HepG2 (cell line): ENCODE data around the gene GPS2. TPM values are rescaled to one million over a fixed set of nuclear protein-coding genes. Genes with fewer than 3 reads are reported as not detected.

Experiments
- AGO1 ChIP-seq: fragments of 200-400 bp; formaldehyde crosslinking; IDR thresholded peaks from 2 replicates; pipeline ENCODE4 v1.6.1; 2017; ENCODE audit warnings: mild to moderate bottlenecking, low read depth, low read length, moderate library complexity; ENCODE audit not compliant: poor library complexity, severe bottlenecking
- ARNT ChIP-seq: fragments of 450-650 bp; IDR thresholded peaks from 2 replicates; pipeline ENCODE4 v1.6.1; 2017
- DMAP1 ChIP-seq: IDR thresholded peaks from 2 replicates; pipeline ENCODE4 v1.6.1; 2016
- DRAP1 ChIP-seq: IDR thresholded peaks from 2 replicates; pipeline ENCODE4 v1.6.1; 2016; ENCODE audit warnings: missing genetic modification reagents, missing compliant biosample characterization
- ERF ChIP-seq: IDR thresholded peaks from 2 replicates; pipeline ENCODE4 v1.6.1; 2018; ENCODE audit warnings: missing biosample characterization, missing genetic modification reagents
- FOXA1 ChIP-seq, 2 experiments: fragments of 450-650 bp in 1 of 2; sonication (generic) in 1 of 2; formaldehyde crosslinking in 1 of 2; IDR thresholded peaks; 2 replicates each; pipeline versions ENCODE4 v1.4.0 to v1.6.1; 2016 to 2020; ENCODE audit warnings: missing genetic modification reagents in 1 of 2
- GATA4 ChIP-seq: sonication (generic); IDR thresholded peaks from 2 replicates; pipeline ENCODE4 v1.6.1; 2016; ENCODE audit warnings: antibody characterized with exemption, low read depth, borderline replicate concordance
- GPN1 ChIP-seq: sonication (generic); formaldehyde crosslinking; IDR thresholded peaks from 2 replicates; pipeline ENCODE4 v1.5.1; 2020; ENCODE audit warnings: missing genetic modification reagents, borderline replicate concordance
- PAX8 ChIP-seq: sonication (generic); formaldehyde crosslinking; IDR thresholded peaks from 2 replicates; pipeline ENCODE4 v1.8.0; 2022; ENCODE audit warnings: mild to moderate bottlenecking, missing genetic modification reagents, borderline replicate concordance
- RARG ChIP-seq: sonication (generic); formaldehyde crosslinking; IDR thresholded peaks from 2 replicates; pipeline ENCODE4 v1.4.0; 2020; ENCODE audit warnings: low read depth, mild to moderate bottlenecking, missing genetic modification reagents
- TCF7L2 ChIP-seq: IDR thresholded peaks from 2 replicates; pipeline ENCODE4 v1.6.1; 2011; ENCODE audit warnings: mild to moderate bottlenecking, low read depth, low read length, moderate library complexity
- TEAD3 ChIP-seq: optimal IDR thresholded peaks from 2 replicates; pipeline ENCODE3; 2016; ENCODE audit warnings: borderline replicate concordance
- ZBTB34 ChIP-seq: sonication (generic); formaldehyde crosslinking; IDR thresholded peaks from 2 replicates; pipeline ENCODE4 v1.8.0; 2022; ENCODE audit warnings: mild to moderate bottlenecking, missing genetic modification reagents
- ZNF121 ChIP-seq: sonication (generic); formaldehyde crosslinking; IDR thresholded peaks from 2 replicates; pipeline ENCODE4 v1.5.0; 2020; ENCODE audit warnings: mild to moderate bottlenecking, missing genetic modification reagents
- ZNF331 ChIP-seq: sonication (generic); formaldehyde crosslinking; IDR thresholded peaks from 2 replicates; pipeline ENCODE4 v1.4.0; 2020; ENCODE audit warnings: missing genetic modification reagents
- ZNF574 ChIP-seq: sonication (generic); formaldehyde crosslinking; IDR thresholded peaks from 2 replicates; pipeline ENCODE4 v1.4.0; 2020; ENCODE audit warnings: missing genetic modification reagents
- ZNF607 ChIP-seq: sonication (generic); formaldehyde crosslinking; IDR thresholded peaks from 2 replicates; pipeline ENCODE4 v1.5.1; 2020; ENCODE audit warnings: missing genetic modification reagents, mild to moderate bottlenecking, borderline replicate concordance
- ZNF792 ChIP-seq: IDR thresholded peaks from 2 replicates; pipeline ENCODE4 v1.6.1; 2016
- ZSCAN12 ChIP-seq: sonication (generic); formaldehyde crosslinking; IDR thresholded peaks from 2 replicates; pipeline ENCODE4 v1.9.0; 2021; ENCODE audit warnings: mild to moderate bottlenecking, missing genetic modification reagents
- polyA plus RNA-seq, 8 experiments: library from polyadenylated mRNA; depleted of rRNA in 3 of 8; stranded (reverse) in 7 of 8; unstranded in 1 of 8; fragments of >200 nt; fragmentation: Illumina TruSeq in 4 of 8; extraction: Trizol in 4 of 8; gene quantifications; 2 replicates each; pipeline versions ENCODE4 v1.2.1 to v1.2.3, GENCODE V29; 2011 to 2016; ENCODE audit warnings: low read depth in 4 of 8, missing spikeins in 1 of 8, mixed read lengths in 1 of 8; ENCODE audit not compliant: insufficient read depth in 1 of 8
- total RNA-seq, 5 experiments: library from RNA; depleted of rRNA; stranded (reverse); fragments of >200 nt; fragmentation: Illumina TruSeq; extraction: Trizol; gene quantifications; 2 replicates each; pipeline ENCODE4 v1.2.3, GENCODE V29; 2016; ENCODE audit warnings: low read depth in 1 of 5
- TF ChIP-seq, protein P1 (sequence below): sonication (generic); formaldehyde crosslinking; IDR thresholded peaks from 2 replicates; pipeline ENCODE4 v1.5.0; 2020; ENCODE audit warnings: missing genetic modification reagents, mild to moderate bottlenecking, borderline replicate concordance
- TF ChIP-seq, protein P2 (sequence below): sonication (generic); formaldehyde crosslinking; IDR thresholded peaks from 2 replicates; pipeline ENCODE4 v1.4.0; 2020; ENCODE audit warnings: missing genetic modification reagents, low read depth, mild to moderate bottlenecking, borderline replicate concordance
- TF ChIP-seq, protein P3 (sequence below): sonication (generic); formaldehyde crosslinking; IDR thresholded peaks from 2 replicates; pipeline ENCODE4 v1.8.0; 2022; ENCODE audit warnings: low read depth, missing genetic modification reagents

The GPS2 gene
- total and polyA plus RNA-seq, 2 of the 13 experiments (the other 11 are each of a cell fraction or from before 2014, with no cell fraction given): 58.0 to 59.4 TPM

- TF ChIP-seq ZNF121 (CRISPR knock-in tag): no peak
- no peak; the same call in 1 of the 2 replicates for TF ChIP-seq ZBTB34
- no peak for TF ChIP-seq AGO1
- TF ChIP-seq ERF (CRISPR knock-in tag): no peak; the same call in 1 of the 2 replicates
- TF ChIP-seq FOXA1 (IDR thresholded peaks at IDR 0.05): no peak
- TF ChIP-seq FOXA1 (CRISPR knock-in tag; IDR thresholded peaks at IDR 0.05): no peak; the same call in 1 of the 2 replicates
- no peak for TF ChIP-seq GATA4
- TF ChIP-seq, protein P1, sequence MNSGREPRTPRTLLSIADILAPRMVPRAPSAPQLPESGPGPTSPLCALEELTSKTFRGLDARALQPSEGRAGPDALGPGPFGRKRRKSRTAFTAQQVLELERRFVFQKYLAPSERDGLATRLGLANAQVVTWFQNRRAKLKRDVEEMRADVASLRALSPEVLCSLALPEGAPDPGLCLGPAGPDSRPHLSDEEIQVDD (CRISPR knock-in tag): no peak
- peak; percentile 81 for TF ChIP-seq DRAP1 (CRISPR knock-in tag)
- TF ChIP-seq, protein P2, sequence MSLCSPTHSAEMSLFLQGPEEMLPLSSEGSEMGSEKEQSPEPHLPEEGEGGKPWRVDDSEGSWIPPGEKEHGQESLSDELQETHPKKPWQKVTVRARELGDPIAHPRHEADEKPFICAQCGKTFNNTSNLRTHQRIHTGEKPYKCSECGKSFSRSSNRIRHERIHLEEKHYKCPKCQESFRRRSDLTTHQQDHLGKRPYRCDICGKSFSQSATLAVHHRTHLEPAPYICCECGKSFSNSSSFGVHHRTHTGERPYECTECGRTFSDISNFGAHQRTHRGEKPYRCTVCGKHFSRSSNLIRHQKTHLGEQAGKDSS (CRISPR knock-in tag): peak; percentile 16; the same call in 1 of the 2 replicates
- peak; percentile 50; the same call in 1 of the 2 replicates for TF ChIP-seq ZNF331
- TF ChIP-seq GPN1 (CRISPR knock-in tag): no peak
- no peak for TF ChIP-seq PAX8 (CRISPR knock-in tag)
- TF ChIP-seq DMAP1 (CRISPR knock-in tag): 0 out of 2 replicates have a peak, but pooled peaks have one; percentile 20
- peak; percentile 91 for TF ChIP-seq TEAD3 (CRISPR knock-in tag)
- no peak; the same call in none of the 2 replicates for TF ChIP-seq ZNF574 (CRISPR knock-in tag)
- TF ChIP-seq, protein P3, sequence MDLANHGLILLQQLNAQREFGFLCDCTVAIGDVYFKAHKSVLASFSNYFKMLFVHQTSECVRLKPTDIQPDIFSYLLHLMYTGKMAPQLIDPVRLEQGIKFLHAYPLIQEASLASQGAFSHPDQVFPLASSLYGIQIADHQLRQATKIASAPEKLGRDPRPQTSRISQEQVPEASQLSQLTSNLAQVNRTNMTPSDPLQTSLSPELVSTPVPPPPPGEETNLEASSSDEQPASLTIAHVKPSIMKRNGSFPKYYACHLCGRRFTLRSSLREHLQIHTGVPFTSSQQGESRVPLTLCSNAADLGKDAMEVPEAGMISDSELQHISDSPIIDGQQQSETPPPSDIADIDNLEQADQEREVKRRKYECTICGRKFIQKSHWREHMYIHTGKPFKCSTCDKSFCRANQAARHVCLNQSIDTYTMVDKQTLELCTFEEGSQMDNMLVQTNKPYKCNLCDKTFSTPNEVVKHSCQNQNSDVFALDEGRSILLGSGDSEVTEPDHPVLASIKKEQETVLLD (CRISPR knock-in tag): peak; percentile 86; the same call in 1 of the 2 replicates
- TF ChIP-seq ZNF607 (CRISPR knock-in tag): no peak
- TF ChIP-seq ZSCAN12 (CRISPR knock-in tag): no peak
- no peak for TF ChIP-seq RARG (CRISPR knock-in tag)
- TF ChIP-seq ZNF792 (CRISPR knock-in tag): peak; percentile 42
- TF ChIP-seq ARNT: no peak
- no peak for TF ChIP-seq TCF7L2
Observed at GRCh38 chr17:7351665-7352502, 36.7 kb upstream of the GPS2 start, which contains the start of gene KCTD11 (continued).
